HG02588 (cell line): ENCODE measurements around the gene LRRC41.
"Not testable (repeated sequence)": the region's sequence is repeated elsewhere in the genome, so short reads cannot be mapped to it uniquely, and the experiment has no call there.

ENCODE experiments used
- ATAC-seq: cut with Tn5 transposase; IDR thresholded peaks from one replicate; pipeline ENCODE4 v1.9.1; 2021; ENCODE audit warnings: mild to moderate bottlenecking, moderate library complexity; ENCODE audit not compliant: unreplicated experiment

LRRC41 gene, protein sequence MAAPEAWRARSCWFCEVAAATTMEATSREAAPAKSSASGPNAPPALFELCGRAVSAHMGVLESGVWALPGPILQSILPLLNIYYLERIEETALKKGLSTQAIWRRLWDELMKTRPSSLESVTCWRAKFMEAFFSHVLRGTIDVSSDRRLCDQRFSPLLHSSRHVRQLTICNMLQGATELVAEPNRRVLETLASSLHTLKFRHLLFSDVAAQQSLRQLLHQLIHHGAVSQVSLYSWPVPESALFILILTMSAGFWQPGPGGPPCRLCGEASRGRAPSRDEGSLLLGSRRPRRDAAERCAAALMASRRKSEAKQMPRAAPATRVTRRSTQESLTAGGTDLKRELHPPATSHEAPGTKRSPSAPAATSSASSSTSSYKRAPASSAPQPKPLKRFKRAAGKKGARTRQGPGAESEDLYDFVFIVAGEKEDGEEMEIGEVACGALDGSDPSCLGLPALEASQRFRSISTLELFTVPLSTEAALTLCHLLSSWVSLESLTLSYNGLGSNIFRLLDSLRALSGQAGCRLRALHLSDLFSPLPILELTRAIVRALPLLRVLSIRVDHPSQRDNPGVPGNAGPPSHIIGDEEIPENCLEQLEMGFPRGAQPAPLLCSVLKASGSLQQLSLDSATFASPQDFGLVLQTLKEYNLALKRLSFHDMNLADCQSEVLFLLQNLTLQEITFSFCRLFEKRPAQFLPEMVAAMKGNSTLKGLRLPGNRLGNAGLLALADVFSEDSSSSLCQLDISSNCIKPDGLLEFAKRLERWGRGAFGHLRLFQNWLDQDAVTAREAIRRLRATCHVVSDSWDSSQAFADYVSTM

DNA sequence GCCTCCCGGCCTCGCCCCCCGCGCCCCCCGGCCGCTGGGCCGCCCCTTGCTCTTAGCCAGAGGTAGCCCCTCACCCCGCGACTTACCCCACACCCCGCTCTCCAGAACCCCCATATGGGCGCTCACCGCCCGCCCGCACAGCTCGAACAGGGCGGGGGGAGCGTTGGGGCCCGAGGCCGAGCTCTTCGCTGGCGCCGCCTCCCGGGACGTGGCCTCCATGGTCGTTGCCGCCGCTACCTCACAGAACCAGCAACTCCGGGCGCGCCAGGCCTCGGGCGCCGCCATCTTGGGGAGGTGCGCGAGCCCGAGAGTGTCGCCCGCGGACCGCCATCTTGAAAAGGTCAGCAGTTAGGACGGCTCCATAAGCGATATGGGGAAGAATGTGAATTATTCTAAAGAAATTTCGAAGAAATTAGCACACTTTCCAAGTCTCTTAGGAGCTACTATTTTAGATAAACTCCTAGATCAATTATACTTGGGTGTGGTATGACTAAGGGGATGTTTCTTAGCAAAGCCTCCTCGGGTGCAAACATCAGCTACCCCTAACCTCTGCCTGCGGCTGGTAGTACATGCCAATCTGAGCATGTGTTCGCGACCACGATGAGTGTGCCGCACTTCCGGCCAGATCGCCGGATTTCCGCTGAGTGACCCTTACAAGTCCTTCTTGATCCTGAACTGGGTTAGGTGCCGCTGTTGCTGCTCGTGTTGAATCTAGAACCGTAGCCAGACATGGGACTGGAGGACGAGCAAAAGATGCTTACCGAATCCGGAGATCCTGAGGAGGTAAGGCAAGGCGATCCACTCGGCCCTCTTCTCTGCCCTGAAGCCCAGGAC is at the start of gene LRRC41, which contains the start of gene UQCRH:
LRRC41 (minus strand) TSS at position 579 of the 834 bp plus-strand sequence; CDS start at position 285, 294 bp downstream.
UQCRH (plus strand) TSS at position 661 of the 834 bp plus-strand sequence; CDS start at position 730, 69 bp downstream.
- peak; percentile 74 for ATAC-seq

DNA sequence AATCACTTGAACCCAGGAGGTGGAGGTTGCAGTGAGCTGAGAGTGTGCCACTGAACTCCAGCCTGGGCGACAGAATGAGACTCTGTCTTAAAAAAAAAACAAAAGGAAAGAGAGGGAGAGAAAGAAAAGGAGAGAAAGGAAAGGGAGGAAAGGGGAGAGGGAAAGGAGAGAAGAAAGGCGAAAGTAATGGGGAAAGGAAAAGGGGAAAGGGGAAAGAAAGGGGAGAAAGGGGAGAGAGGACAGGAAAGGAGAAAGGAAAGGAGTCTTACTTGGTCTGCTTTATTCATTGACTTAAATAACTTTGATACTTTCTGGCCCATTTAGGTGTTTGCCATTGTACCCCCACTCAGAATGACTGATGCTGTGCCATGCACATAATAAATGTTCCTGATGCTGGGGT is 48.9 kb upstream of the LRRC41 start:
- no peak for ATAC-seq

DNA sequence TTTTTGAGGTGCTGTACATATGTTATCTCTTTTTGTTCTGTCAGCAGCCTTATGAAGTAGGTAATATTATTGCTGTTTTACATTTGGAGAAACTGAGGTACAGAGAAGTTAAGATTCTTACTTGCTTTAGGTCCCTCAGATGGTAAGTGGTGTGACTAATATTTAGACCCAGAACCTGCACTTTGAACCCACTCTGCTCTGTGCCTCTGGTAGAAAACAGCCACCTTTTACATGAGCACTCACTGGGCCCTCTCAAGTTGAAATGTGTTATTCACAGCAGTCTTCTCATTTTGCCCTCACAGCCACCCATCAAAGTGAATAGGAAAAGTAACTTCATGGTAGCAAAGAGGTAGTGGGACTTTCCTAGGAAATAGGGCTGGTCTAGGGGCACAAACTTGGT is 41.9 kb upstream of the LRRC41 start:
- ATAC-seq = no peak

DNA sequence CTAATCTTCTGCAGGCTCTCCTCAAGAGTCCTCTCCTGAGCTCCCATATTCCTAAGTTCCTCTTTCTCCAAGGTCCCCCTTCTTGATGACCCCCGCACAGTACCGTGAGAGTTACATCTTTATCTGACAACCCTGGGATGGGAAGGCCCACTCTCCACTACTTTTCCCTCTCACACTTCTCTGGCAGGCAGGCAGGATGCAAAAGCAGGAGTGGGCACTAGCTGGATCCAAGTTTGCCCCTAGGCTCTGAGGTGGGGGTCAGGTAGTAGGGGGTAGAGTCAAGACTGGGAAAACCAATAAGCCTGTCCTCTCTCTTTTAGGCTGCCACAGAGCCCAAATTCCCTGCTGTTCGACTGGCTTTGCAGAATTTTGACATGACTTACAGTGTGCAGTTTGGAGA is 41.1 kb upstream of the LRRC41 start:
- no peak for ATAC-seq

DNA sequence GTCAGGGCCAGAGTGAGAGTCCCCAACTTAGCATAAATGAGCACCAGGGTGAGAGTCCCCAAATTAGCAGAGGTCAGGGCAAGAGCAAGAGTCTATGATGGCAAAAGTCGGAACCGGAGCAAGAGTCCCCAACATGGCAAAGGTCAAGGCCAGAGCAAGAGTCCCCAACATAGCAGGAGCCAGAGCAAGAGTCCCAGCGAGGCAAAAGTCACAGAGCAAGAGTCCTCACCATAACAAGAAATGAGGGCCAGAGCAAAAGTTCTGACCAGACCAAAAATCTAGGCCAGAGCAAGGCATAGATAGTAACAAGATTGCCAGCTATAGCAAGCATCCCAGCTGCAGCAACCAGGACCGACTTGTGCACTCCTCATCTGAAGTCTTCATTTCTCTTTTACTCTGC is 40.3 kb upstream of the LRRC41 start:
- no peak for ATAC-seq

DNA sequence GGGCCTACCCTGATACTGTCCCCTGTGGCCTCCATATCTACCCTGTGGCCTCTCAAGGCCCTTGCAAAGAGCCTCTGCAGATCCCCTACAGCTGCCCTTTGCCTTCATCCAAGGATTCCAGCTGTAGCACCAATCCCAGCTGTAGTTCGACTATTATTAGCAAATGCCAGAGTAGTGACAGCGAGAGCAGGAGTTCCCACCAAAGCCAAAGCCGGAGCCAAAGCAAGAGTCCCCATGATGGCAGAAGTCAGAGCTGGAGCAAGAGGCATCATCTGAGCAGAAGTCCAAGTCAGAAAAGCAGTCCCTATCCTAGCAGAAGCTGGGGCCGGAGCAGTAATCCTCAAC is 39.9 kb upstream of the LRRC41 start:
- no peak for ATAC-seq

DNA sequence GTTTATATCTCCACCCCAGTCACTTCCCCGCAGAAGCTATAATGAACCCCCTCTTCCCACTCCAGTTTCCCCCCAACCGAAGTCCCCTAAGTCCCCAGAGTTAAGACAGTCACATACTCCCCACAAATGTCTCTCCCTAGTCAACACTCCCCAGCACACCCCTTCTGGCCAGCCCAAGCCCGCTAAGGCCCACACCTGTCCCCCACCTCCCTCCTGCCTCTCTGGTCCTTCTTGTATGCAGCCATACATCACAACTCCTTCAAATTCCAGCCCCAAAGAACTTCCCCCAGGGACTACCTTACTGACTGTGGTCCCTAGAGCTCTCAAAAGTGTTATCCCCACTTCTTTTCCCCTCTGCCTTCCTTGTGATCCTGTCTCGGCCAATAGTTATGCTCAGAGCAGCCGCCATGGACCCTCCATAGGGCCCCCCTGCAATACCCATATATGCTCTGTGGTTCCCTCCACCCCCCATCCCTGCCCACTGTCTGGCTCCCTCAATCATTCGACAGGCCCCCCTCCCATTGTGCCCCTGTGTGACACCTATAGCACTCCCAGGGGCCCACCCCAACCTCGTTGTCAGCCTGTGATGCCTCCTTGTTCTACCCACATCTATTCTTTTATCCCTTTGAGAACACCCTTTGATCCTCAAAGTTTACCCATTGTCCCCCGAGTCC is 39.4 kb upstream of the LRRC41 start:
- no peak for ATAC-seq

DNA sequence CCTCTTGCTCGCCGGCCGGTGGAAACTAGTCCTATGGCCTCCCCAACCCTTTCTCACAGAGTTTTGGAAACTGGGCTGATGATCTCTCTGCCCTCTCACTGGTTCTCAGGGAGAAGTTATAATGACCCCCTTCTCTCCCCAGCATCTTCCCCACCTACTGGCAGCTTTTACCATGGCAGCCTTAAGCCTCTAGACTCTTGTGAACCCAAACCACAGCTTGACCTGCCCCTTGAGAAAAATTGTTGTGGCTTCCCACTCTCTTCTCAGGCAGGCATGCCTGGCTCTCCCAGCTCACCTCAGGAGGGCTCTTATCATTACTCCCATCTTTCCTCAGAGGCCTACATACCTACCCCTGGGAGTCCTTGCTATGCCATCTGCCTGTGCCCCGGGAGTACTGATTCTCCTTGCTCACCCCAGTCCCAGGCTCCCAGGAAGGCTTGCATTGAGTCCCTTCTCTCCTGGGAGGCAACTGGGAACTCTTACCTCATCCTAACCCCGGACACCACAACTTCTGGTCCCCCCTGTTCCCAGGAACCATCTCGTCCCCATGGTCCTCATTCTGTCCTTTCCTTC is 38.8 kb upstream of the LRRC41 start:
- ATAC-seq = no peak

DNA sequence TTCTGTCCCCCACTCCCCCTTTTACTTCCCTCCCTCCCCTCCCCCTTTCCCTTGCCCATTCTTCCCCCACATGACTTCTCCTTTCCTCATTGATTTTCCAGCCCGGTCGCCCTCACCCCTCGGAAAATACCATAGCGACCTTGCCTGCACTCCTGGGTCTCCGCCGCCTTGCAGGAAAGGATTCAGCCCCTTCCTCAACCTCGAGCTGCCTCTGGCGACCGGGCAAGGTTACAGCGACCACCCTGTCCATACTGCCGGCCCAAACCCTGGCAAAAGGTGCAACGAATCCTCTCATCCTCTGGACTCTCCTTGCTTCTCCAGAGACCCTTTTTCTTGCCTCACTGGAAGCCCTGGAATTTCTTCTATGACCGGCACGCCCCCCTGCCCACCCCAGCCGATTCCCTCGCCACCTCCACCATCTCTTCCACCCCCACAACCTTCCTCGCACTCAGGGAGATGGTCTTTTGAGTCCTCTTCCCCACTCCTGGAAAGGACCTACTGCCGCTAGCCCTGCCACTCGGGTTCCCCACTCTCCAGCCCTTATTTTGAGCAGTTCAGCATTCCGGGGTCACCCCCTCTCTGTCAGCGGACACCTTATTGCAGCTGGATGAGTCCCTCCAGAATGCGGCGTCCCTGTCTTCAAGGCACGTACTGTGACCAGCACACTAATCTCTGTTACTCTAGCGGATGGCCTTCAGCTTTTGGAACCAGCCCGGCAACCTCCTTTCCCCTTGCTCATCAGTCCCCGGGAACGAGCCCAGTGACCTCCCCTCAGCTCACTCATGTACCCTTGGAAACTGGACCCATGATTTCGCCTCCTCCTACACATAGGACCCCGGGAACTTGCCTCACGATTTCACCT is 38.0 kb upstream of the LRRC41 start:
- no peak for ATAC-seq

DNA sequence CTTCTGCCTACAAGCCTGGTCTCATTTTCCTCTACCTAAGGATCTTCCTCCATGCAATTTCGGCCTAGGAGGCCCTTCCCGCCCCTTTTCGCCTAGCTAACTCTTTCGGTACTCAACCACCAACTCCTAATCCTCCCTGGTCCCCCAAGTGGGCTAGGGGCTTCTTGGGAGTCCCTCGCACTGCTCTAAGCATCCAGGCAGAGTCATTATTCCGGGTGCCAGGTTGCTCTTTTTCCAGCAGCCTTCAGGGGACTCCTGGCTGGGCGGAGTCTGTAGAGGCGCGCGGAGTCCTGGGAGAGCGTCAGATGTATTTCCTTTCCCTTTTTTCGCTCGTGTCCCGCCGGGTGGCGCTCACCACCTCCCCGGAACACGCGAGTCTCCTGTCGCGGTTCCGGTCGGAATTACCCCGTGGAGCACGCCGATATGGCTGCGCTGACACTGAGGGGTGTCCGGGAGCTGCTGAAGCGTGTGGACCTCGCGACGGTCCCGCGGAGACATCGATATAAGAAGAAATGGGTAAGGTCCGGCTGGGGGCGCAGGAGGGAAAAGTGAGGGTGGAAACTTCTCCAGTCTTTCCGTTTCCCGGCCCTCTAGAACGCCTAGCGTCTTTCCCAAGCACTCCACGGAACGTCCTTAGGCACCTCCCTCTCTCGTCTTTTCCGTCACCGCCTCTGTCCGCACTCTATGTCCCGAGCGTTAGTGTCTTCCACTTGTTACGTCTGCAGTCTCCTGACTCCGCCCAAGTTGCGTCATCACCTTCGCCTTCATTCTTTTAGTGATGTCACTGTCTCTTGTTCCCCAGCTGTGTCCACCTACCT is 37.2 kb upstream of the LRRC41 start, which contains the start of gene NSUN4:
NSUN4 (plus strand) TSS at position 404 of the 818 bp plus-strand sequence; CDS start at position 424, 20 bp downstream.
- ATAC-seq = peak; percentile 84

DNA sequence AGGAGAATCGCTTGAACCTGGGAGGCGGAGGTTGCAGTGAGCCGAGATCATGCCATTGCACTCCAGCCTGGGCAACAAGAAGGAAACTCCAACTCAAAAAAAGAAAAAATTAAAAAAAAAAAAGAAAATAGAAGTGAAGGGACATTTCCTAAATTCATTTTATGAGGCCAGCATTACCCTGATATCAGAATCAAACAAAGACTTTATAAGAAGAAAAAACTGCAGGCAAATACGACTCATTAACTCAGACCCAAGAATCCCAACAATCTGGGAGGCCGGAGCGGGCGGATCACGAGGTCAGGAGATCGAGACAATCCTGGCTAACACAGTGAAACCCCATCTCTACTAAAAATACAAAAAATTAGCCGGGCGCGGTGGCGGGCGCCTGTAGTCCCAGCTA is 34.0 kb upstream of the LRRC41 start:
- ATAC-seq = not testable (repeated sequence)

DNA sequence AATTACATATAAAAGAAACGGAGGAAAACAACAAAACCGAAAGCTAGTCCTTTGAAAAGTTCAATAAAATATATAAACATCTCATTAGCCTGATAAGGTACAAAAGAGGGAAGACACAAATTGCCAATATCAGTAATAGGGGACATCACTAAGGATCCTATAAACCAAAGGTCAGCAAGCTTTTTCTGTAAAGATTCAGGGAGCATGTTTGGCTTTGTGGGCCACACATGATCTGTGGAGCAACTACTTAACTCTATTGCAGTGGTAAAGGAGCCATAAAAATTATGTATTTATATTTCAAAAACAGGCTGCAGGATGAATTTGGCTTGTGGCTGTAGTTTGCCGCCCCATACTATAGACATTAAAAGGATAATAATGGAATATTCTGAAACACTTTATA is 31.7 kb upstream of the LRRC41 start:
- ATAC-seq = no peak

DNA sequence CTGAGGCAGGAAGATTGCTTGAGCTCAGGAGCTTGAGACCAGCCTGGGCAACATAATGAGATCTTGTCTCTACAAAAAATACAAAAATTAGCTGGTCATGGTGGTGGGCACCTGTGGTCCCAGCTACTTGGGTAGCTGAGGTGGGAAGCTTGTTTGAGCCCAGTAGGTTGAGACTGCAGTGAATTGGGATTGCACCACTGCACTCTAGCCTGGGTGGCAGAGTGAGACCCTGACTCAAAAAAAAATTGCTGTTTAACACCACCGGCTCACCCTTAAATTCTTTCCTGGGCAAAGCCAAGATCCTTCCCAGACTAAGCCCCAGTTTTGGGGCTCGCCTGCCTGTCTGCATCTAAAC is 30.6 kb upstream of the LRRC41 start:
- no peak for ATAC-seq

DNA sequence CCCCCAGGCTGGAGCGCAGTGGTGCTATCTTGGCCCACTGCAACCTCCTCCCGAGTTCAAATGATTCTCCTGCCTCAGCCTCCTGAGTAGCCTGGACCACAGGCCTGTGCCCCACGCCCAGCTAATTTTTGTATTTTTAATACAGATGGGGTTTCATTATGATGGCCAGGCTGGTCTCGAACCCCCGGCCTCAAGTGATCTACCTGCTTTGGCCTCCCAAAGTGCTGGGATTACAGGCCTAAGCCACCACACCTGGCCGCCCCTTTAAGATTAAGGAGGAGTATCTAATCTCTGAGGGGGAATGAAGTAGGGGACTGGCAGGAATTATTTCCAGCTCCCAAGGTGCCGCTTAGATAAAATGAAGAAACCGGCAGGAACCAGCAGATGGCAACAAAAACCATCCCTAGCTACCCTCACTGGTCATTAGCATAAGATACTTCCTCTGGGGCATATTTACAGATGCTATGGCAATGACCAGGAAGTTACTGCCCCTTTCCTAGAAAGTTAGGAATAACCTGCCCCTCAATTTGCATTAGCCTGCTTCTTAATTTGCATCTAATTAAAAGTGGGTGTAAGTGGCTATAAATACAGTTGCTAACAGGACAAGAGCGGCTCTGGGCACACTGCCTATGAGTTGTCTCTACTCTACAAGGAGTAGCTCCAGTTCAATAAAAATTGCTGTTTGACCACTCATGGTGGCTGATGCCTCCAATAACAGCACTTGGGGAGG is 30.0 kb upstream of the LRRC41 start:
- peak; percentile 50 for ATAC-seq

DNA sequence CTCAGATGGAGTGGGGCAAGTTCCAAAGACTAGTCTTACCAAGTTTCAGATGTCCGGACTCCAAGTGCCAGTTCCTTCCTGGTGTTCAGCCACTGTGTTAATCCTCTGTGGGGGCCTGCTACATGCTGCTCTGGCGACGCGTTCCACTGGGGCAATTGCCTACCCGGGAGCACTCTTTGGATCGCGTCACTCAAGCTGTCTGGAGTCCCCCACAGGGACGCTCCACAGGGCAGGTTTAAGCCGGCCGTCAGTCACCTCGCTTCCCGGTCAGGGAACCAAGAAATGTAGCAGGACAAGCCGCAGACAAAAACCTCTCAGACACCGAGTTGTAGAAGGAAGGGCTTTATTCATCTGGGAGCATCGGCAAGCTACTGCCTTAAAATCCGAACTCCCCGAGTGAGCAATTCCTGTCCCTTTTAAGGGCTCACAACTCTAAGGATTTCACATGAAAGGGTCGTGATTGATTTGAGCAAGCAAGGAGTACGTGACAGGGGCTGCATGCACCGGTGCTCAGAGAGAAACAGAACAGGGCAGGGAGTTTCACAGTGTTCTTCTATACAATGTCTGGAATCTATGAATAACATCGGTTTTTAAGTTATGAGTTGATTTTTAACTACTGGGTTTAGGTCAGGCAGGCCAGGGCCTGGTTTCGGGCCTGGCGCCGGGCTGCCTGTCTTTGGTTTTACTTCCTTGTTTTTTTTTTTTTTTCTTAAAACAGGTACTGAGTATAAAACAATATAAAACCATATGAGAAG is 28.5 kb upstream of the LRRC41 start:
- not testable (repeated sequence) for ATAC-seq

DNA sequence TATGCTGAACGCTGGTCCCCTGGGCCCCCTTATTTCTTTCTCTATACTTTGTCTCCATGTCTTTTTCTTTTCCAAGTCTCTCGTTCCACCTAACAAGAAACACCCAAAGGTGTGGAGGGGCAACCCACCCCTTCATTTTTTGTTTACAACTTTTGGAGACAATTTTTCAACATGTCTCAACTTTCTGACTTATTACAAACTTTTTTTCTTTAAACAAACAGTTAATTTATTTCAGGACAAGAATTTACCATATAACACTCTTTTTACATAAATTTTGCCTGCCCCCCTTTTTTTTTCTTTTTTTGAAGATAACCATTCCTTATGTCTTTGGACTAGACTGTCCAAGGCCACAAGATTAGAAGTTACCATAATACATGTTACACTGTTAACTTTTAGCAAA is 27.0 kb upstream of the LRRC41 start:
- ATAC-seq = not testable (repeated sequence)

DNA sequence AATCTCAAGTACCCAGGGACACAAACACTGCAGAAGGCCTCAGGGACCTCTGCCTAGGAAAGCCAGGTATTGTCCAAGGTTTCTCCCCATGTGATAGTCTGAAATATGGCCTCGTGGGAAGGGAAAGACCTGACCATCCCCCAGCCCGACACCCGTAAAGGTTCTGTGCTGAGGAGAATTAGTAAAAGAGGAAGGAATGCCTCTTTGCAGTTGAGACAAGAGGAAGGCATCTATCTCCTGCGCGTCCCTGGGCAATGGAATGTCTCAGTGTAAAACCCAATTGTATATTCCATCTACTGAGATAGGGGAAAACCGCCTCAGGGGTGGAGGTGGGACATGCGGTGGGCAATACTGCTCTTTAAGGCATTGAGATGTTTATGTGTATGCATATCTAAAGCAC is 26.4 kb upstream of the LRRC41 start:
- not testable (repeated sequence) for ATAC-seq
